Neuronal stem cell (in vitro differentiated cells): ENCODE data around the gene AKAP11.

Source experiments
- DNase-seq: peaks from one replicate; pipeline ENCODE4 v3.0.0-alpha.2; 2013; ENCODE audit warnings: low spot score
- H2AFZ ChIP-seq: one replicate; pipeline ENCODE4 v1.6.1; 2013; ENCODE audit warnings: mild to moderate bottlenecking, low read length, inconsistent platforms
- H2AK5ac ChIP-seq: 2 replicates; pipeline ENCODE4 v1.6.1; 2013; ENCODE audit warnings: low read depth, mild to moderate bottlenecking, inconsistent platforms, low read length, moderate library complexity, mixed read lengths
- H2BK120ac ChIP-seq: 2 replicates; pipeline ENCODE4 v1.6.1; 2013; ENCODE audit warnings: low read depth, mild to moderate bottlenecking, inconsistent platforms, low read length, moderate library complexity, mixed read lengths
- H2BK12ac ChIP-seq: one replicate; pipeline ENCODE4 v1.6.1; 2013; ENCODE audit warnings: low read length, inconsistent platforms
- H2BK15ac ChIP-seq: 2 replicates; pipeline ENCODE4 v1.6.1; 2013; ENCODE audit warnings: mild to moderate bottlenecking, low read length, inconsistent platforms, mixed read lengths
- H2BK5ac ChIP-seq: one replicate; pipeline ENCODE4 v1.6.1; 2013; ENCODE audit warnings: inconsistent platforms, mild to moderate bottlenecking, low read length, moderate library complexity
- H3K14ac ChIP-seq: one replicate; pipeline ENCODE4 v1.6.1; 2013; ENCODE audit warnings: low read length, inconsistent platforms
- H3K18ac ChIP-seq: 2 replicates; pipeline ENCODE4 v1.6.1; 2013; ENCODE audit warnings: low read length, inconsistent platforms
- H3K23ac ChIP-seq: 2 replicates; pipeline ENCODE4 v1.6.1; 2013; ENCODE audit warnings: low read depth, mild to moderate bottlenecking, mixed read lengths, low read length, inconsistent platforms; ENCODE audit not compliant: poor library complexity
- H3K27ac ChIP-seq: replicated peaks from 3 replicates; pipeline ENCODE4 v1.5.1; 2013; ENCODE audit warnings: low read length, inconsistent platforms
- H3K27me3 ChIP-seq, 3 experiments: 2 replicates each; pipeline ENCODE4 v1.6.1; 2013; ENCODE audit warnings: low read length in 3 of 3, mild to moderate bottlenecking in 2 of 3, inconsistent platforms in 1 of 3, low read depth in 1 of 3, mixed read lengths in 1 of 3, moderate library complexity in 1 of 3; ENCODE audit not compliant: control insufficient read depth in 3 of 3, insufficient read depth in 3 of 3
- H3K36me3 ChIP-seq, 2 donors: replicated peaks in 1 of 2; 2 replicates each; pipeline ENCODE4 v1.6.1; 2013; ENCODE audit warnings: low read length in 2 of 2; ENCODE audit not compliant: control insufficient read depth in 2 of 2, insufficient read depth in 2 of 2
- H3K4ac ChIP-seq: 2 replicates; pipeline ENCODE4 v1.6.1; 2013; ENCODE audit warnings: inconsistent platforms, mild to moderate bottlenecking, low read length, moderate library complexity
- H3K4me1 ChIP-seq, 2 donors: 1 replicate in 1 of 2; 2 replicates in 1 of 2; pipeline ENCODE4 v1.6.1; 2013; ENCODE audit warnings: low read length in 2 of 2, low read depth in 1 of 2; ENCODE audit not compliant: control insufficient read depth in 2 of 2, insufficient read depth in 1 of 2
- H3K4me2 ChIP-seq: one replicate; pipeline ENCODE4 v1.6.1; 2013; ENCODE audit warnings: mild to moderate bottlenecking, low read length, inconsistent platforms; ENCODE audit not compliant: insufficient read depth, poor library complexity, severe bottlenecking
- H3K4me3 ChIP-seq, 2 donors: 2 replicates each; pipeline ENCODE4 v1.5.1; 2013; ENCODE audit warnings: low read length in 2 of 2, mild to moderate bottlenecking in 2 of 2, inconsistent platforms in 1 of 2, moderate library complexity in 1 of 2
- H3K79me1 ChIP-seq: one replicate; pipeline ENCODE4 v1.6.1; 2013; ENCODE audit warnings: low read depth, mild to moderate bottlenecking, inconsistent platforms, low read length, moderate library complexity
- H3K9ac ChIP-seq: one replicate; pipeline ENCODE4 v1.6.1; 2013; ENCODE audit warnings: mild to moderate bottlenecking, low read depth, low read length, inconsistent platforms; ENCODE audit not compliant: poor library complexity
- H3K9me3 ChIP-seq, 2 donors: replicated peaks in 1 of 2; 2 replicates each; pipeline versions ENCODE3 to v1.6.1; 2013; ENCODE audit warnings: low read length in 2 of 2, mild to moderate bottlenecking in 2 of 2, inconsistent platforms in 1 of 2, low read depth in 1 of 2, mixed read lengths in 1 of 2, moderate library complexity in 1 of 2; ENCODE audit not compliant: control insufficient read depth in 2 of 2, insufficient read depth in 1 of 2
- H4K8ac ChIP-seq: one replicate; pipeline ENCODE4 v1.6.1; 2013; ENCODE audit warnings: low read depth, mild to moderate bottlenecking, inconsistent platforms, low read length, moderate library complexity
- H4K91ac ChIP-seq: one replicate; pipeline ENCODE4 v1.6.1; 2013; ENCODE audit warnings: low read length, low read depth, mild to moderate bottlenecking, inconsistent platforms; ENCODE audit not compliant: poor library complexity
- WGBS, 2 donors: extraction: QIAGEN DNeasy Blood & Tissue Kit; methylation state at CpG; one replicate each; pipeline ENCODE4 v1.1.7; 2013; ENCODE audit warnings: missing lambda C conversion rate in 2 of 2, mixed read lengths in 1 of 2; ENCODE audit not compliant: insufficient read length in 2 of 2, insufficient replicate concordance in 1 of 2; ENCODE audit errors: extremely low coverage in 2 of 2; 5-methylcytosine and 5-hydroxymethylcytosine counted together

Gene AKAP11

DNA sequence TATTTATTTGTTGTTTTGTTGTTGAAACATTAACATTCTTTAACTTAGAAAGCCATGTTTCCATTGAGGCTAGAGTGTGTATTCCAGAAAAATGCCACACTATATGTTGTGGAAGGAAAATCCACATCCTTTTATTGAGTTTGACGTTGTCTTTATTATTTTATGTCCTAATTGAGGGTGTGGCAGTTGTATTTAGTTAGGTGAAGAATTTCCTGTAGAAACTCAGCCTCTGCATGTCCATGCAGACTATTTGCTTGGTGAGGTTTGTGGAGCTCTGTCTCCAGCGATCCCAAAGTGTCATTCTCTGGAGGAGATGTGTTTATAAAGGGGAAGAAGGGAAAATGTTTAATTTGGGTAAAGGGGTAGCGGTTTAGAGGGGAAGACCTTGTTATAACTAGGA lies 46.6 kb downstream of the AKAP11 start:
- no peak overlapping the region for H2BK120ac ChIP-seq
- H3K4ac ChIP-seq = no peak overlapping the region
- H3K14ac ChIP-seq = no peak overlapping the region
- no peak overlapping the region for H4K8ac ChIP-seq
- DNase-seq = no peak
- no peak overlapping the region for H3K23ac ChIP-seq
- no peak overlapping the region for H2BK5ac ChIP-seq
- no peak overlapping the region for H2BK12ac ChIP-seq
- peak overlapping the region; percentile 52 for H3K27ac ChIP-seq
- H3K4me3 ChIP-seq = no peak overlapping the region
- no peak overlapping the region for H3K4me2 ChIP-seq
- no peaks in the 10 kb centered on the region for H3K9me3 ChIP-seq
- no peak overlapping the region for H2AFZ ChIP-seq
- no peak overlapping the region for H4K91ac ChIP-seq
- peaks cover 0 to 58% of the 10 kb centered on the region in 2 donors for H3K36me3 ChIP-seq
- H2BK15ac ChIP-seq = no peak overlapping the region
- WGBS, 2 donors = 100% methylated on average over 1 of the region's 3 CpGs
- H3K79me1 ChIP-seq = no peaks in the 10 kb centered on the region
- H3K27me3 ChIP-seq = no peaks in the 10 kb centered on the region
- H3K18ac ChIP-seq = no peak overlapping the region
- H3K9ac ChIP-seq = no peak overlapping the region
- H3K4me1 ChIP-seq = peaks cover 6 to 22% of the 10 kb centered on the region in 2 donors
- H2AK5ac ChIP-seq = no peak overlapping the region

DNA sequence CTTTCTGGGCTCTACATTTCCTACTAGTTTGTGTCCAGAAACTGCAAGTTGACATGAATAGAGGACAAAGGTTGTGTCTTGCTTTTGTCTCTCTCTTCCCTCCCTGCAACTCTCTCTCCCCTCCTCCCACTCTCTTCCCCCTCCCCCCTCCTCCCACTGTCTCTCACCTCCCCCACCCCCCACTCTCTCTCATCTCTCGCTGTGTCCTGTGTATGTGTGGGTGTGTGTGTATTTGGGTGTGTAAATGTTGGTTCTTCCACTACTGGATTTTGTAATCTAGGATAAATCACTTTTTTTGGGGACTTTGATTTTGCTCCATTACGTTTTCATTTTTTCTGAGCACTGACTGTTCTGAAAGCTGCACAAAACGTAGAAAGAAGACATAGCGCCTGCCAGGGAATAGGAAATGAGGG lies 48.4 kb downstream of the AKAP11 start:
- Histone ChIP-seq H3K4me3 (no peak overlapping the region), H3K27ac (no peak overlapping the region)

DNA sequence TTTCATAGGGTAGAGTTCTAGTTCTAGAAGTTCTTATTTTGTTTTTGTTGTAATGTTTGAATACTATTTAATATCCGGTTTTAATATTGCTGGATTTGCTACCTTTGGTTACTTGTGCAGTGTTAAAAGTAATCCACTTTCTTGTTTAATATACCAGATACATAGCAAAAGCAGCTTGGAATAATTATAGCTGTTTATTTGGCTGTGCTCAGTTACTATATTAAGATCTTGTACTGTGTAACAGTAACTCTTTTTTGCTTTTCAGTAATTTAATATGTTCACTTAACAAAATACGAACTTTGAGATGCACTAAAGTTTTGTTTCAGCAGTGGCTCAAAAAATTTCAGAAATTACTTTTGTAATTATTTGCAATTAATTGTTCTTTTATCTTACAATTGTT lies 50.9 kb downstream of the AKAP11 start:
- Histone ChIP-seq H3K4me1 (peaks cover 7 to 22% of the 10 kb centered on the region in 2 donors), H3K36me3 (peaks cover 0 to 25% of the 10 kb centered on the region in 2 donors), H4K8ac (no peak overlapping the region), H2BK5ac (no peak overlapping the region), H4K91ac (no peak overlapping the region), H3K27ac (no peak overlapping the region), H3K18ac (no peak overlapping the region), H3K4me3 (no peak overlapping the region), H3K4me2 (no peak overlapping the region), H3K4ac (no peak overlapping the region), H2AFZ (no peak overlapping the region), H3K14ac (no peak overlapping the region), H2BK12ac (no peak overlapping the region), H3K9ac (no peak overlapping the region), H3K27me3 (no peaks in the 10 kb centered on the region), H2BK15ac (no peak overlapping the region), H3K9me3 (no peaks in the 10 kb centered on the region), H3K79me1 (no peaks in the 10 kb centered on the region), H3K23ac (no peak overlapping the region), H2BK120ac (no peak overlapping the region), H2AK5ac (no peak overlapping the region)
- WGBS, 2 donors = no CpG with 5 or more reads among the region's 2 CpGs
- DNase-seq = no peak

More for the DNA sequence above, 48.4 kb downstream of the AKAP11 start:
- Histone ChIP-seq H3K14ac (no peak overlapping the region), H3K18ac (no peak overlapping the region), H4K8ac (no peak overlapping the region), H2AFZ (peak overlapping the region; percentile 59), H2BK120ac (no peak overlapping the region), H3K4me2 (peak overlapping the region; percentile 23), H3K27me3 (no peaks in the 10 kb centered on the region), H3K9me3 (no peaks in the 10 kb centered on the region), H3K79me1 (no peaks in the 10 kb centered on the region), H2AK5ac (no peak overlapping the region), H3K23ac (no peak overlapping the region), H4K91ac (no peak overlapping the region), H2BK5ac (no peak overlapping the region), H3K4ac (no peak overlapping the region), H3K36me3 (peaks cover 0 to 46% of the 10 kb centered on the region in 2 donors), H3K9ac (no peak overlapping the region), H2BK15ac (no peak overlapping the region), H3K4me1 (peaks cover 7 to 22% of the 10 kb centered on the region in 2 donors), H2BK12ac (no peak overlapping the region)
- WGBS, 2 donors = no CpG with 5 or more reads among the region's 4 CpGs
- DNase-seq = no peak

DNA sequence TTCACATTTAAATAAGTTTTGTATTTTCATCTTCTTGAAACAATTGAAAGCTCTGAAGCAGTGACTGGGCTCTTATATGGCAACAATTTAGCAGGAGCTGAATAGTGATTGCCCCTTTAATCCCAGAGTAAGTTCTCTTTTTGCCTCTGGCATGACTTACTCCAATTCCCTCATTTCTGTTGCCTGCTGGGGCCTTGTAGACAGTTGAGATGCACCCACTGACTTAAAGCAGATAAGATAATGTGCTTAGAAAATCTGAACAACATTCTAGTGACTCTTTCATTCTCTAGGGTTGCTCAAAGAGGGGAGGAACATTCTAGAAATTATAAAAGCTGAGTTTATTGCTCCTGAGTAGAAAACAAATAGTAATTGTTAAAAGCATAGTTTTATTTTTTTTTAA lies 52.8 kb downstream of the AKAP11 start:
- Histone ChIP-seq H3K36me3 (peaks cover 0 to 17% of the 10 kb centered on the region in 2 donors), H3K79me1 (no peaks in the 10 kb centered on the region), H2BK15ac (no peak overlapping the region), H3K4ac (no peak overlapping the region), H2AK5ac (no peak overlapping the region), H3K4me2 (no peak overlapping the region), H2BK120ac (no peak overlapping the region), H2BK12ac (no peak overlapping the region), H2BK5ac (no peak overlapping the region), H3K14ac (no peak overlapping the region), H3K27me3 (no peaks in the 10 kb centered on the region), H3K27ac (no peak overlapping the region), H3K23ac (no peak overlapping the region), H3K4me3 (no peak overlapping the region), H2AFZ (no peak overlapping the region), H3K18ac (no peak overlapping the region), H4K8ac (no peak overlapping the region), H4K91ac (no peak overlapping the region), H3K4me1 (peaks cover 4 to 11% of the 10 kb centered on the region in 2 donors), H3K9ac (no peak overlapping the region), H3K9me3 (no peaks in the 10 kb centered on the region)
- no peak for DNase-seq
